Esophagus squamous epithelium (tissue), 5 donors: Measurements from ENCODE around the gene PRKACA. TPM values are rescaled to one million over a fixed set of nuclear protein-coding genes. Genes with fewer than 3 reads are reported as not detected.

Experiments
- DNase-seq: peaks from one replicate; lab custom pipeline; 2025; lab: John Stamatoyannopoulos, UW
- H3K27ac ChIP-seq, 4 donors: fragments of 200-600 bp; sonication (generic); one replicate each; pipeline ENCODE4 v1.5.1; 2016 to 2019; ENCODE audit warnings: mild to moderate bottlenecking in 1 of 4
- H3K27me3 ChIP-seq, 4 donors: fragments of 200-600 bp; sonication (generic); 1 replicate in 3 of 4; 2 replicates in 1 of 4; pipeline versions ENCODE4 v1.5.1 to v1.6.0; 2017 to 2021; ENCODE audit warnings: antibody characterized with exemption in 1 of 4
- H3K36me3 ChIP-seq, 3 donors: fragments of 200-600 bp; sonication (generic); one replicate each; pipeline ENCODE4 v1.5.1; 2016 to 2019
- H3K4me1 ChIP-seq, 3 donors: fragments of 200-600 bp; sonication (generic); one replicate each; pipeline ENCODE4 v1.5.1; 2017 to 2019
- H3K4me3 ChIP-seq, 4 donors: fragments of 200-600 bp; sonication (generic); 1 replicate in 3 of 4; 2 replicates in 1 of 4; pipeline ENCODE4 v1.5.1; 2016 to 2019; ENCODE audit warnings: mild to moderate bottlenecking in 2 of 4, moderate library complexity in 1 of 4
- H3K9me3 ChIP-seq, 3 donors: fragments of 200-600 bp; sonication (generic); one replicate each; pipeline ENCODE4 v1.5.1; 2016 to 2019
- CTCF ChIP-seq, 6 experiments: fragments of 450-650 bp in 4 of 6; fragments of 200-600 bp in 2 of 6; sonication (generic) in 2 of 6; IDR thresholded peaks; one replicate each; pipeline ENCODE4 v1.5.1; 2016 to 2019; ENCODE audit warnings: antibody characterized with exemption in 6 of 6, mild to moderate bottlenecking in 4 of 6, moderate library complexity in 4 of 6
- POLR2A ChIP-seq, 4 donors: fragments of 450-650 bp; IDR thresholded peaks; one replicate each; pipeline ENCODE4 v1.6.1; 2017; ENCODE audit warnings: antibody characterized with exemption in 4 of 4, mild to moderate bottlenecking in 4 of 4, moderate library complexity in 3 of 4
- WGBS, 2 donors: methylation state at CpG; one replicate each; pipeline ENCODE4 v1.1.5; 2018; 5-methylcytosine and 5-hydroxymethylcytosine counted together
- intact Hi-C: fragments of 100-400 bp; cut with DNase I; formaldehyde crosslinking; loops from one replicate; pipeline ENCODE4 v1.15.0; 2022
- total RNA-seq, 4 donors: library from RNA; depleted of rRNA; stranded (reverse); fragments of >200 nt; gene quantifications; one replicate each; pipeline ENCODE4 v1.1.0, GENCODE V29; 2016
- donor health status: DM: yes; HTN: yes; CAD: no.

The PRKACA gene
- total RNA-seq, 4 donors from 2014 or later = 28.6 to 42.8 (median 37.0) TPM

GRCh38 chr19:14120497-14120780 is 2.9 kb upstream of the PRKACA start:
- TF ChIP-seq POLR2A (IDR thresholded peaks at IDR 0.05) (no peak), CTCF (IDR thresholded peaks at IDR 0.05) (no peak)
- intact Hi-C loops = no loop called here
- Histone ChIP-seq H3K9me3 (no peaks in the 10 kb centered on the region), H3K4me1 (peaks cover 20 to 39% (median 29%) of the 10 kb centered on the region in 3 donors), H3K27me3 (no peaks in the 10 kb centered on the region), H3K36me3 (no peaks in the 10 kb centered on the region), H3K4me3 (no peak overlapping the region), H3K27ac (peak overlapping the region in 3 of 4 donors; percentile 93 to 100 (median 95))
- WGBS, 2 donors = 94 to 95% methylated on average over 4 to 7 of the region's 7 CpGs
- DNase-seq = no peak

GRCh38 chr19:14119644-14120496 is 2.3 kb upstream of the PRKACA start:
- Histone ChIP-seq H3K9me3 (no peaks in the 10 kb centered on the region), H3K27me3 (no peaks in the 10 kb centered on the region), H3K36me3 (no peaks in the 10 kb centered on the region), H3K4me1 (peaks cover 20 to 45% (median 31%) of the 10 kb centered on the region in 3 donors), H3K4me3 (no peak overlapping the region), H3K27ac (peak overlapping the region; percentile 93 to 100 (median 95))
- TF ChIP-seq CTCF (IDR thresholded peaks at IDR 0.05) = no peak
- no peak for TF ChIP-seq POLR2A (IDR thresholded peaks at IDR 0.05)
- 91% methylated on average over 3 to 4 of the region's 7 CpGs for WGBS, 2 donors
- DNase-seq = no peak
- intact Hi-C loops = no loop called here

GRCh38 chr19:14119146-14119545 is 1.6 kb upstream of the PRKACA start:
- Histone ChIP-seq H3K9me3 (no peaks in the 10 kb centered on the region), H3K4me1 (peaks cover 20 to 52% (median 33%) of the 10 kb centered on the region in 3 donors), H3K27ac (peak overlapping the region; percentile 93 to 100 (median 95)), H3K4me3 (peak overlapping the region; percentile 53 to 97 (median 72)), H3K36me3 (no peaks in the 10 kb centered on the region), H3K27me3 (no peaks in the 10 kb centered on the region)
- TF ChIP-seq POLR2A (IDR thresholded peaks at IDR 0.05) = no peak
- no peak for TF ChIP-seq CTCF (IDR thresholded peaks at IDR 0.05)
- WGBS, 2 donors = 37 to 65% methylated on average over 2 to 3 of the region's 3 CpGs
- no peak for DNase-seq
- intact Hi-C loops = no loop called here

- Histone ChIP-seq H3K4me3 (peak overlapping the region; percentile 53 to 97 (median 72)), H3K9me3 (no peaks in the 10 kb centered on the region), H3K27ac (peak overlapping the region; percentile 93 to 100 (median 95)), H3K4me1 (peaks cover 20 to 60% (median 41%) of the 10 kb centered on the region in 3 donors), H3K27me3 (no peaks in the 10 kb centered on the region), H3K36me3 (no peaks in the 10 kb centered on the region)
- TF ChIP-seq POLR2A (IDR thresholded peaks at IDR 0.05) (peak in 2 of 4 donors; percentile 39 to 51), CTCF (IDR thresholded peaks at IDR 0.05) (peak in 2 of 6 experiments; percentile 3 to 5)
- 6 to 8% methylated on average over 5 to 22 of the region's 61 CpGs for WGBS, 2 donors
- intact Hi-C loops = no loop called here
- DNase-seq = peak; percentile 24
Measured at GRCh38 chr19:14118165-14119051, 846 bp upstream of the PRKACA start.
